H1 (cell line): ENCODE data around the gene AHRR. TPM values are rescaled to one million over a fixed set of nuclear protein-coding genes. Genes with fewer than 3 reads are reported as not detected.

Experiments used
- CTCF ChIA-PET: fragments of 300-600 bp; sonication (Branson Sonifier 250); formaldehyde crosslinking; loops from one replicate; lab custom pipeline; 2021; ENCODE audit not compliant: partially characterized antibody; lab: Charles Lee
- POLR2A ChIA-PET: fragments of 300-600 bp; sonication (Branson Sonifier 250); formaldehyde crosslinking; loops from one replicate; lab custom pipeline; 2021; ENCODE audit warnings: inconsistent platforms; ENCODE audit not compliant: partially characterized antibody; lab: Charles Lee
- DNase-seq, 2 experiments: peaks; one replicate each; pipeline versions ENCODE4 v3.0.0 to v3.0.0-alpha.2; 2010 to 2022; ENCODE audit warnings: low spot score in 2 of 2, low read depth in 1 of 2, mixed read lengths in 1 of 2
- FAIRE-seq: peaks from 2 replicates; lab custom pipeline; 2011; peaks lifted over from hg19 to GRCh38; lab: Jason Lieb, UNC
- H2AFZ ChIP-seq: 2 replicates; pipeline ENCODE4 v1.8.1; 2012; ENCODE audit warnings: low read length, inconsistent platforms
- H2AK5ac ChIP-seq: 2 replicates; pipeline ENCODE4 v1.6.1; 2013; ENCODE audit warnings: low read depth, low read length
- H2BK120ac ChIP-seq: replicated peaks from 2 replicates; pipeline ENCODE3; 2013; ENCODE audit warnings: low read depth, low read length, inconsistent platforms
- H2BK12ac ChIP-seq: 2 replicates; pipeline ENCODE4 v1.6.1; 2013; ENCODE audit warnings: low read depth, low read length
- H2BK15ac ChIP-seq: 2 replicates; pipeline ENCODE4 v1.6.1; 2013; ENCODE audit warnings: low read length
- H2BK20ac ChIP-seq: 2 replicates; pipeline ENCODE4 v1.6.1; 2013; ENCODE audit warnings: low read length
- H2BK5ac ChIP-seq: 2 replicates; pipeline ENCODE4 v1.6.1; 2013; ENCODE audit warnings: low read depth, low read length
- H3K14ac ChIP-seq: 2 replicates; pipeline ENCODE4 v1.6.1; 2013; ENCODE audit warnings: inconsistent platforms; ENCODE audit not compliant: insufficient read length
- H3K18ac ChIP-seq: 2 replicates; pipeline ENCODE4 v1.6.1; 2013; ENCODE audit warnings: low read length; ENCODE audit errors: extremely low read depth
- H3K23ac ChIP-seq: 2 replicates; pipeline ENCODE4 v1.6.1; 2013; ENCODE audit warnings: inconsistent platforms; ENCODE audit not compliant: insufficient read length
- H3K23me2 ChIP-seq: 2 replicates; pipeline ENCODE4 v1.6.1; 2013; ENCODE audit warnings: low read depth, low read length
- H3K27ac ChIP-seq: 2 replicates; pipeline ENCODE4 v1.6.1; 2011; ENCODE audit warnings: low read depth, low read length, inconsistent platforms
- H3K27me3 ChIP-seq, 4 experiments: replicated peaks in 1 of 4; 1 replicate in 1 of 4; 2 replicates in 3 of 4; pipeline versions ENCODE4 v1.6.1 to v1.8.1; 2011 to 2013; ENCODE audit warnings: low read length in 3 of 4, mild to moderate bottlenecking in 3 of 4, inconsistent platforms in 2 of 4, mixed read lengths in 2 of 4, moderate library complexity in 1 of 4; ENCODE audit not compliant: control insufficient read depth in 3 of 4, insufficient read depth in 3 of 4; ENCODE audit errors: extremely low read depth in 1 of 4
- H3K36me3 ChIP-seq, 4 experiments: 2 replicates each; pipeline versions ENCODE4 v1.6.1 to v1.8.1; 2011 to 2013; ENCODE audit warnings: mild to moderate bottlenecking in 4 of 4, low read length in 3 of 4, moderate library complexity in 2 of 4, control low read depth in 1 of 4, inconsistent platforms in 1 of 4; ENCODE audit not compliant: insufficient read depth in 4 of 4, control insufficient read depth in 2 of 4
- H3K4ac ChIP-seq: replicated peaks from 2 replicates; pipeline ENCODE3; 2013; ENCODE audit warnings: low read length, low read depth, mixed read lengths, inconsistent platforms; ENCODE audit not compliant: insufficient read length
- H3K4me1 ChIP-seq, 4 experiments: replicated peaks in 1 of 4; 1 replicate in 1 of 4; 2 replicates in 3 of 4; pipeline versions ENCODE4 v1.6.1 to v1.8.1; 2011 to 2013; ENCODE audit warnings: low read length in 3 of 4, inconsistent platforms in 2 of 4, mixed read lengths in 1 of 4; ENCODE audit not compliant: insufficient read depth in 4 of 4, control insufficient read depth in 3 of 4
- H3K4me2 ChIP-seq, 2 experiments: 2 replicates each; pipeline versions ENCODE4 v1.6.1 to v1.8.1; 2011 to 2013; ENCODE audit warnings: low read depth in 2 of 2, low read length in 2 of 2, control low read depth in 1 of 2, inconsistent platforms in 1 of 2, mild to moderate bottlenecking in 1 of 2; ENCODE audit not compliant: insufficient read depth in 1 of 2
- H3K4me3 ChIP-seq, 4 experiments: fragments of 200-600, 300-600 bp in 1 of 4; sonication (generic), shearing (Covaris generic), sonication (Bioruptor Twin) in 1 of 4; 2 replicates each; pipeline versions ENCODE4 v1.5.1 to v1.8.1; 2011 to 2016; ENCODE audit warnings: low read length in 4 of 4, low read depth in 3 of 4, control low read depth in 2 of 4, inconsistent platforms in 2 of 4, mild to moderate bottlenecking in 2 of 4, mixed read lengths in 1 of 4, moderate library complexity in 1 of 4; ENCODE audit not compliant: insufficient read depth in 2 of 4; ENCODE audit errors: extremely low read depth in 1 of 4
- H3K56ac ChIP-seq: replicated peaks from 2 replicates; pipeline ENCODE3; 2013; ENCODE audit warnings: low read depth, mild to moderate bottlenecking, mixed read lengths, low read length, inconsistent platforms; ENCODE audit not compliant: insufficient read length
- H3K79me1 ChIP-seq: 2 replicates; pipeline ENCODE4 v1.6.1; 2013; ENCODE audit warnings: low read depth, low read length, control low read depth
- H3K79me2 ChIP-seq, 2 experiments: 2 replicates each; pipeline versions ENCODE4 v1.6.1 to v1.8.1; 2012 to 2013; ENCODE audit warnings: low read length in 2 of 2, mild to moderate bottlenecking in 2 of 2, inconsistent platforms in 1 of 2; ENCODE audit not compliant: insufficient read depth in 2 of 2, control insufficient read depth in 1 of 2
- H3K9ac ChIP-seq, 4 experiments: replicated peaks in 1 of 4; 1 replicate in 1 of 4; 2 replicates in 3 of 4; pipeline versions ENCODE4 v1.6.1 to v1.8.1; 2011 to 2013; ENCODE audit warnings: low read depth in 3 of 4, low read length in 3 of 4, control low read depth in 2 of 4, mild to moderate bottlenecking in 2 of 4, moderate library complexity in 2 of 4, inconsistent platforms in 1 of 4; ENCODE audit errors: extremely low read depth in 1 of 4
- H3K9me3 ChIP-seq, 2 experiments: 2 replicates each; pipeline versions ENCODE4 v1.6.1 to v1.8.1; 2012 to 2013; ENCODE audit warnings: mild to moderate bottlenecking in 2 of 2, moderate library complexity in 2 of 2, control low read depth in 1 of 2, inconsistent platforms in 1 of 2, low read depth in 1 of 2, low read length in 1 of 2, mixed read lengths in 1 of 2; ENCODE audit not compliant: insufficient read depth in 2 of 2
- H4K20me1 ChIP-seq, 2 experiments: replicated peaks in 1 of 2; 2 replicates each; pipeline versions ENCODE3 to v1.8.1; 2011 to 2013; ENCODE audit warnings: inconsistent platforms in 2 of 2, low read length in 2 of 2, mild to moderate bottlenecking in 1 of 2; ENCODE audit not compliant: insufficient read depth in 2 of 2, control insufficient read depth in 1 of 2
- H4K5ac ChIP-seq: 2 replicates; pipeline ENCODE4 v1.6.1; 2013; ENCODE audit warnings: low read length, low read depth, mixed read lengths, inconsistent platforms; ENCODE audit not compliant: insufficient read length
- H4K8ac ChIP-seq: 2 replicates; pipeline ENCODE4 v1.8.0; 2013; ENCODE audit warnings: mild to moderate bottlenecking, moderate library complexity, low read length, inconsistent platforms; ENCODE audit not compliant: insufficient read depth; ENCODE audit errors: extremely low read depth
- H4K91ac ChIP-seq: replicated peaks from 2 replicates; pipeline ENCODE3; 2013; ENCODE audit warnings: low read length, mixed read lengths, inconsistent platforms; ENCODE audit not compliant: insufficient read length
- SRF ChIP-seq: IDR thresholded peaks from 2 replicates; pipeline ENCODE4 v1.6.1; 2011; ENCODE audit warnings: mild to moderate bottlenecking, low read depth, low read length, moderate library complexity
- WGBS, 2 experiments: shearing (Covaris generic) in 1 of 2; methylation state at CpG; one replicate each; pipeline versions ENCODE4 v1.1.6 to v1.1.7; 2013 to 2015; ENCODE audit warnings: low lambda C conversion rate in 2 of 2, mixed read lengths in 2 of 2, inconsistent platforms in 1 of 2, low coverage in 1 of 2, missing lambda C conversion rate in 1 of 2; ENCODE audit not compliant: insufficient replicate concordance in 2 of 2, insufficient coverage in 1 of 2, insufficient read length in 1 of 2; ENCODE audit errors: extremely low coverage in 1 of 2, missing lambda C conversion rate in 1 of 2; 5-methylcytosine and 5-hydroxymethylcytosine counted together
- polyA plus RNA-seq, 7 experiments: library from polyadenylated mRNA; depleted of rRNA in 3 of 7; stranded (reverse) in 5 of 7; unstranded in 2 of 7; fragments of >200 nt in 5 of 7; fragments of 200-250 nt in 2 of 7; gene quantifications; 1 replicate in 5 of 7; 2 replicates in 1 of 7; 4 replicates in 1 of 7; pipeline versions ENCODE4 v1.2.1 to v1.2.3, GENCODE V29; 2011 to 2013; ENCODE audit warnings: missing spikeins in 2 of 7, mixed read lengths in 2 of 7
- total RNA-seq: library from RNA; stranded (reverse); fragmentation: NEBNext Ultra II Directional; extraction: Animal tissue kit (Norgen Biotek cat#: 25700); gene quantifications from 2 replicates; pipeline ENCODE4 v1.2.1, GENCODE V29; 2021

Gene AHRR
- total and polyA plus RNA-seq, 2 of the 8 experiments (the other 6 are each of a cell fraction or from before 2014, with no cell fraction given), result 0.41 to 0.80 TPM

DNA sequence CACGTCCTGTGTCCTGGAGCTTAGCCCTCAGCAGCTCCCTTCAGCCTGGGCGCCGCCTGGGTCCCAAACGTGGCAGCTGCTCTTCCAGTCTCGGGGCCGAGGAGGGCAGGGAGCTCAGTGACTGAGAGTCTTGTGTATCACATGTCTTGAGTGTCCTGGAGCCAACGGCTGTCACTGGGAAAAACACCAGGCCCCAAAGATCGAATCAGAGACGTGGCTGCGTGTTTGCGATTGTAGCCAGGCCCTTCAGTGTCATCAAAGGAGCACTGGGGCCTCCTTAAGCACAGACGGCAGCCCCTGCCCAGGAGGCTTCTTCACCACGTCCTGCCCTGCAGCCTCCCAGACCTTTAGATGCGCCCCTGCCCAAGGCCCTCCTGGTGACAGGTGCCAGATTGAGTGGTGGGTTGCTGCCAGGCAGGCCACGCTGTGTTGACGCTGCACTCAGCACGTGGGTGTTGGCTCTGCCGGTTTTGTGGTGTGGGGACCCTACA is 115.8 kb downstream of the AHRR start:
- no peak overlapping the region for H2BK5ac ChIP-seq
- H4K5ac ChIP-seq, result no peak overlapping the region
- no peak overlapping the region for H2AK5ac ChIP-seq
- H3K4me1 ChIP-seq, result peaks cover 0 to 3% (median 2%) of the 10 kb centered on the region in 4 experiments; a peak in 4 of 7 replicates
- H4K20me1 ChIP-seq, result peaks cover 0 to 5% of the 10 kb centered on the region in 2 experiments
- no peak overlapping the region for H2BK20ac ChIP-seq
- TF ChIP-seq SRF, result no peak
- no peak overlapping the region; the same call in 1 of the 2 replicates for H2BK12ac ChIP-seq
- no peak for FAIRE-seq
- no peak overlapping the region for H3K4ac ChIP-seq
- no peak overlapping the region for H2BK15ac ChIP-seq
- H3K79me2 ChIP-seq, result no peaks in the 10 kb centered on the region
- no peak overlapping the region for H4K91ac ChIP-seq
- no peak overlapping the region for H3K18ac ChIP-seq
- H3K9me3 ChIP-seq, result no peaks in the 10 kb centered on the region
- no peaks in the 10 kb centered on the region for H3K36me3 ChIP-seq
- no peaks in the 10 kb centered on the region for H3K27me3 ChIP-seq
- ChIA-PET CTCF (interaction anchor here (0.8 to 3.1 kb wide), 18 partner anchors 9 to 249 kb away, joined by 3 to 16 read pairs (median 4); partner anchors contain the start of gene AHRR), POLR2A (interaction anchor here (1.0 kb wide), 1 partner anchor 9 kb away, joined by 4 read pairs; no protein-coding TSS in a partner anchor)
- no peak overlapping the region for H3K56ac ChIP-seq
- H4K8ac ChIP-seq, result no peak overlapping the region
- H3K4me3 ChIP-seq, result no peak overlapping the region
- H3K23ac ChIP-seq, result no peak overlapping the region
- no peak overlapping the region for H3K9ac ChIP-seq
- 87% methylated on average over 15 of the region's 18 CpGs; no CpG with 5 or more reads in 1 of the 2 experiments for WGBS, 2 experiments
- no peak for DNase-seq
- peaks cover 3% of the 10 kb centered on the region; the same call in 1 of the 2 replicates for H3K23me2 ChIP-seq
- no peak overlapping the region for H3K27ac ChIP-seq
- no peaks in the 10 kb centered on the region for H3K79me1 ChIP-seq
- no peak overlapping the region for H2AFZ ChIP-seq
- no peak overlapping the region for H3K14ac ChIP-seq
- H2BK120ac ChIP-seq, result no peak overlapping the region
- H3K4me2 ChIP-seq, result no peak overlapping the region
